GM19397 (cell line): ENCODE data around the gene ACTR2.
"Not testable (repeated sequence)": the region's sequence is repeated elsewhere in the genome, so short reads cannot be mapped to it uniquely, and the experiment has no call there.

Experiments used
- ATAC-seq: cut with Tn5 transposase; IDR thresholded peaks from one replicate; pipeline ENCODE4 v1.9.1; 2021; ENCODE audit warnings: mild to moderate bottlenecking, moderate library complexity; ENCODE audit not compliant: unreplicated experiment

Gene ACTR2

GRCh38 chr2:65228263-65228750, 676 bp downstream of the ACTR2 start:
- ATAC-seq = peak; percentile 34

- ATAC-seq = no peak
Observed at GRCh38 chr2:65231121-65231520, 3.5 kb downstream of the ACTR2 start.

- no peak for ATAC-seq
Observed at GRCh38 chr2:65231892-65232477, 4.4 kb downstream of the ACTR2 start.

GRCh38 chr2:65232636-65233035, 5.0 kb downstream of the ACTR2 start:
- no peak for ATAC-seq

- ATAC-seq = no peak
Observed at GRCh38 chr2:65240657-65241056, 13.0 kb downstream of the ACTR2 start.

- ATAC-seq = not testable (repeated sequence)
Observed at GRCh38 chr2:65244452-65244851, 16.8 kb downstream of the ACTR2 start.

GRCh38 chr2:65252640-65253039, 25.0 kb downstream of the ACTR2 start:
- no peak for ATAC-seq

- ATAC-seq = no peak
Observed at GRCh38 chr2:65255356-65255755, 27.7 kb downstream of the ACTR2 start.

GRCh38 chr2:65256054-65256453, 28.4 kb downstream of the ACTR2 start:
- no peak for ATAC-seq

- not testable (repeated sequence) for ATAC-seq
Observed at GRCh38 chr2:65257866-65258265, 30.2 kb downstream of the ACTR2 start.

- no peak for ATAC-seq
Observed at GRCh38 chr2:65261676-65262075, 34.0 kb downstream of the ACTR2 start.

- no peak for ATAC-seq
Observed at GRCh38 chr2:65263262-65263661, 35.6 kb downstream of the ACTR2 start.

- ATAC-seq = no peak
Observed at GRCh38 chr2:65263986-65264385, 36.4 kb downstream of the ACTR2 start.

- no peak for ATAC-seq
Observed at GRCh38 chr2:65264821-65265670, 37.4 kb downstream of the ACTR2 start.

- no peak for ATAC-seq
Observed at GRCh38 chr2:65265671-65266045, 38.0 kb downstream of the ACTR2 start.

GRCh38 chr2:65267008-65267407, 39.4 kb downstream of the ACTR2 start:
- no peak for ATAC-seq

GRCh38 chr2:65268957-65269356, 41.3 kb downstream of the ACTR2 start:
- ATAC-seq = no peak

GRCh38 chr2:65273344-65273743, 45.7 kb downstream of the ACTR2 start:
- no peak for ATAC-seq

GRCh38 chr2:65275141-65275915, 47.7 kb downstream of the ACTR2 start:
- no peak for ATAC-seq

GRCh38 chr2:65276609-65277008, 49.0 kb downstream of the ACTR2 start:
- ATAC-seq = no peak

GRCh38 chr2:65277118-65277517, 49.5 kb downstream of the ACTR2 start:
- no peak for ATAC-seq
